ENCODE results near the gene SDHA. TPM values are rescaled to one million over a fixed set of nuclear protein-coding genes. Genes with fewer than 3 reads are reported as not detected.
"Not testable (repeated sequence)": the region's sequence is repeated elsewhere in the genome, so short reads cannot be mapped to it uniquely, and the experiment has no call there.

SDHA gene
- total RNA-seq, 3 donors from 2014 or later: 71.1 to 80.6 (median 79.5) TPM

DNA sequence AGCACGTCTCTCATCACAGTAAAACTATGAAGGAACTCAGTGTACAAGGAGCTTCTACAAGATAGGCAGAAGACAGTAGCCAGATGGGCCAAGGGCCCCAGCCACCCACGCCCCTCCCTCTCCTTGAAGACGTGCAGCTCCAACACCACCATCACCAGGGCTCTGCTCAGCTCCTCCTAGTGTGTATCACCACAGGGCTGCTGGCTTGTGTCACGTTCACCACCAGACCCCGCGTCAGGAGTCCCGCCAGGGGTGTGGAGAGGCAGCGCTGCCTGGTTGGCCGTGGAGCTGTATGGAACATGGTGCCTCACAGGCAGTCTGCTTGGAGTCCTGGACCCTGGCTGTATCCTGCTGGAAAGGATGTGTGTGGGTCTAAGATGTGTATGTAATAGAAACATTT, 32.3 kb downstream of the SDHA start:
- H3K27ac ChIP-seq; H3K4me1 ChIP-seq; H3K36me3 ChIP-seq; H3K4me3 ChIP-seq; H3K9me3 ChIP-seq; H3K27me3 ChIP-seq; intact Hi-C loops (cut with DNase I; ENCODE audit: low total_unique reads); DNase-seq (ENCODE audit: low spot score in 2 of 2): not testable (repeated sequence)

DNA sequence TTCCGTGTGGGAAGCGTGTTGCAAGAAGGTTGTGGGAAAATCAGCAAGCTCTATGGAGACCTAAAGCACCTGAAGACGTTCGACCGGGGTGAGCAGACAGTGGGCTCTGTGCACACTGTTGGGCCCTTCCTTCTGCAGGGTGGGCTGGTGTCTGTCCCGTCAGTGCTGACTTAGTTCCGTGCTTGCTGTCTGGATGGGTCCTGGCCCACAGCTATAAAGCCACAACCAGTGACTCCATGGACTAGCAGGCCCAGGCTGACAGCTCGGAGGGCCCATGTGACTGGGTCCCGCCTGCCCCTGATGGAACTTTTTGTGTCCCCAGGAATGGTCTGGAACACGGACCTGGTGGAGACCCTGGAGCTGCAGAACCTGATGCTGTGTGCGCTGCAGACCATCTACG, 32.9 kb downstream of the SDHA start:
- not testable (repeated sequence) for H3K36me3 ChIP-seq

DNA sequence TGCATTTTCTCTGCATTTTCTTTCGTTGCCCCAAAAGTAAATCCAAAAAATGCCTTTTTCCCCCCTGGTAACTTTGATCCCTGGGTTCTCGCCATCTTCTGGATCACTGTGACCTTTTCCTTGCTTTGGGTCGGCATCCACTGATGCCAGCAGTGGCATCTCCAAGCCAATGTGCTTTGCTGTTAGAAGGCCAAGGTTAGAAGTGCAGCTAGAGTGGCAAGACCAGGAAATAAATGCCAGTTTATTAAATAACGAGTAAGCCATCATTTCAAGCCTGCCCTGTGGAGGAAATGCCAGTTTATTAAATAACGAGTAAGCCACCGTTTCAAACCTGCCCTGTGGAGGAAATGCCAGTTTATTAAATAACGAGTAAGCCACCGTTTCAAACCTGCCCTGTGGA, 33.4 kb downstream of the SDHA start:
- H3K9me3 ChIP-seq; H3K27me3 ChIP-seq; H3K4me3 ChIP-seq; H3K36me3 ChIP-seq; DNase-seq (ENCODE audit: low spot score in 2 of 2); intact Hi-C loops (cut with DNase I; ENCODE audit: low total_unique reads); H3K4me1 ChIP-seq: not testable (repeated sequence)
- H3K27ac ChIP-seq: peak overlapping the region; percentile 68 to 74

More for the DNA sequence above, 32.9 kb downstream of the SDHA start:
- H3K4me1 ChIP-seq; H3K9me3 ChIP-seq; DNase-seq (ENCODE audit: low spot score in 2 of 2); H3K4me3 ChIP-seq; H3K27ac ChIP-seq; H3K27me3 ChIP-seq; intact Hi-C loops (cut with DNase I; ENCODE audit: low total_unique reads): not testable (repeated sequence)

DNA sequence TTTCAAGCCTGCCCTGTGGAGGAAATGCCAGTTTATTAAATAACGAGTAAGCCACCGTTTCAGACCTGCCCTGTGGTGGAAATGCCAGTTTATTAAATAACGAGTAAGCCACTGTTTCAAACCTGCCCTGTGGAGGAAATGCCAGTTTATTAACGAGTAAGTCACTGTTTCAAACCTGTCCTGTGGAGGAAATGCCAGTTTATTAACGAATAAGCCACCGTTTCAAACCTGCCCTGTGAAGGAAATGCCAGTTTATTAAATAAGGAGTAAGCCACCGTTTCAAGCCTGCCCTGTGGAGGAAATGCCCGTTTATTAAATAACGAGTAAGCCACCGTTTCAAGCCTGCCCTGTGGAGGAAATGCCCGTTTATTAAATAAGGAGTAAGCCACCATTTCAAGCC, 33.9 kb downstream of the SDHA start:
- H3K36me3 ChIP-seq; H3K4me1 ChIP-seq; DNase-seq (ENCODE audit: low spot score in 2 of 2); H3K9me3 ChIP-seq; H3K27me3 ChIP-seq; H3K4me3 ChIP-seq; intact Hi-C loops (cut with DNase I; ENCODE audit: low total_unique reads): not testable (repeated sequence)
- peak overlapping the region; percentile 68 to 74 for H3K27ac ChIP-seq

DNA sequence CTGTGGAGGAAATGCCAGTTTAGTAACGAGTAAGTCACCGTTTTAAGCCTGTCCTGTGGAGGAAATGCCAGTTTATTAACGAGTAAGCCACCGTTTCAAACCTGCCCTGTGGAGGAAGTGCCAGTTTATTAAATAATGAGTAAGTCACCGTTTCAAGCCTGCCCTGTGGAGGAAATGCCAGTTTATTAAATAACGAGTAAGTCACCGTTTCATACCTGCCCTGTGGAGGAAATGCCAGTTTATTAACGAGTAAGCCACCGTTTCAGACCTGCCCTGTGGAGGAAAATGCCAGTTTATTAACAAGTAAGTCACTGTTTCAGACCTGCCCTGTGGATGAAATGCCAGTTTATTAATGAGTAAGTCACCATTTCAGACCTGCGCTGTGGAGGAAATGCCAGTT, 34.4 kb downstream of the SDHA start:
- Histone ChIP-seq H3K36me3 (no peaks in the 10 kb centered on the region), H3K9me3 (no peaks in the 10 kb centered on the region), H3K4me1 (no peaks in the 10 kb centered on the region), H3K27ac (peak overlapping the region; percentile 68 to 74), H3K27me3 (no peaks in the 10 kb centered on the region), H3K4me3 (peak overlapping the region in 1 of 3 donors; percentile 5)
- no peak for DNase-seq (ENCODE audit: low spot score in 2 of 2)
- no peak for TF ChIP-seq POLR2AphosphoS5 (IDR thresholded peaks at IDR 0.05)
- intact Hi-C loops (cut with DNase I; ENCODE audit: low total_unique reads): no loop called here

DNA sequence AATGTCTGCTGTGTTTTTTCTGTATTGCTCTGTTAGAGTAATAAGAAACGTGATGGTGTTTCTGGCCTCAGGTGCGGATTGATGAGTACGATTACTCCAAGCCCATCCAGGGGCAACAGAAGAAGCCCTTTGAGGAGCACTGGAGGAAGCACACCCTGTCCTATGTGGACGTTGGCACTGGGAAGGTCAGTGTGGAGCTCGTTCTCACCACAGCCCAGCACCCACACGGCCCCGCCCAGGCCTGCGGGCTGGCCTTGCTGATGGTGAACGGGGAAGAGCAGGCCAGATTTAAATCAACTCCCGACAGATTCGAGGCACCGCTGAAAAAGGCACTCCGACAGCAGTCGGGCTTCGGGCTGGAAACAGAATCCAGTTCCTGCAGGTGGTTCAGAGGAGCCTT, 36.2 kb downstream of the SDHA start:
- H3K4me1 ChIP-seq; H3K27ac ChIP-seq; intact Hi-C loops (cut with DNase I; ENCODE audit: low total_unique reads); DNase-seq (ENCODE audit: low spot score in 2 of 2); H3K4me3 ChIP-seq; H3K27me3 ChIP-seq; H3K9me3 ChIP-seq; H3K36me3 ChIP-seq: not testable (repeated sequence)

DNA sequence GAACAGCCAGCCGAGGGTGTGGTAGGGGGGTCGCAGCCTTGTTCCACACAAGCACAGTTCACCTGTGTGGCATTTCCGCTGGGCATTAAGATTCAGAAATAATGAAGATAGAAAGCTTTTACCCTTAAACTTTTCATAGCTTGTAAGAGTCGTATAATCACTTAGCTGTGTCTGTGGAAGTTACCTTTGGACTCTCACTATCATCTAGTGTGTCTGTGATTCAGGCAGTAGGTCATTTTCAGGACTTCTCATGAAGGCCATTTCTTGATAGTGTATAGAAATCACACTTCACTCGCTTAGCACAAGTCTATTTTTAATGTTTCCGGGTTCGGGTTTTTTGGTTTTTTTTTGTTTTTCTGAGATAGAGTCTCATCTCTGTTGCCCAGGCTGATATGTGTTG, 37.0 kb downstream of the SDHA start:
- DNase-seq (ENCODE audit: low spot score in 2 of 2); H3K4me1 ChIP-seq; H3K4me3 ChIP-seq; intact Hi-C loops (cut with DNase I; ENCODE audit: low total_unique reads); H3K9me3 ChIP-seq; H3K27ac ChIP-seq; H3K36me3 ChIP-seq; H3K27me3 ChIP-seq: not testable (repeated sequence)

DNA sequence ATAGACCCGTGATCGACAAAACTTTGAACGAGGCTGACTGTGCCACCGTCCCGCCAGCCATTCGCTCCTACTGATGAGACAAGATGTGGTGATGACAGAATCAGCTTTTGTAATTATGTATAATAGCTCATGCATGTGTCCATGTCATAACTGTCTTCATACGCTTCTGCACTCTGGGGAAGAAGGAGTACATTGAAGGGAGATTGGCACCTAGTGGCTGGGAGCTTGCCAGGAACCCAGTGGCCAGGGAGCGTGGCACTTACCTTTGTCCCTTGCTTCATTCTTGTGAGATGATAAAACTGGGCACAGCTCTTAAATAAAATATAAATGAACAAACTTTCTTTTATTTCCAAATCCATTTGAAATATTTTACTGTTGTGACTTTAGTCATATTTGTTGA, 38.2 kb downstream of the SDHA start:
- H3K36me3 ChIP-seq: not testable (repeated sequence)

DNA sequence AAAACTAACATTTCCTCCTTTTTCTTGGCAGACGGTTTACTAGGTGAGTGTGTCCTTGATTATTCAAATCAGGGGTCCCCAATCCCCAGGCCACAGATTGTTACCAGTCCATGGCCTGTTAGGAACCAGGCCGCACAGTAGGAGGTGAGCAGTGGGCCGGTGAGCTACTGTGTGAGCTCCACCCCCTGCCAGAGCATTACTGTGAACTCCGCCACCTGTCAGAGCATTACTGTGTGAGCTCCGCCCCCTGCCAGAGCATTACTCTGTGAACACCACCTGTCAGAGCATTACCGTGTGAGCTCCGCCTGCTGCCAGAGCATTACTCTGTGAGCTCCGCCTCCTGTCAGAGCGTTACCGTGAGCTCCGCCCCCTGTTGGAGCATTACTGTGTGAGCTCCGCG, 39.0 kb downstream of the SDHA start:
- no peaks in the 10 kb centered on the region for H3K27me3 ChIP-seq
- no peaks in the 10 kb centered on the region for H3K4me1 ChIP-seq
- DNase-seq (ENCODE audit: low spot score in 2 of 2): no peak
- H3K4me3 ChIP-seq: no peak overlapping the region
- TF ChIP-seq POLR2AphosphoS5 (IDR thresholded peaks at IDR 0.05) (no peak), POLR2A (IDR thresholded peaks at IDR 0.05) (no peak)
- TF ChIP-seq, protein P1, sequence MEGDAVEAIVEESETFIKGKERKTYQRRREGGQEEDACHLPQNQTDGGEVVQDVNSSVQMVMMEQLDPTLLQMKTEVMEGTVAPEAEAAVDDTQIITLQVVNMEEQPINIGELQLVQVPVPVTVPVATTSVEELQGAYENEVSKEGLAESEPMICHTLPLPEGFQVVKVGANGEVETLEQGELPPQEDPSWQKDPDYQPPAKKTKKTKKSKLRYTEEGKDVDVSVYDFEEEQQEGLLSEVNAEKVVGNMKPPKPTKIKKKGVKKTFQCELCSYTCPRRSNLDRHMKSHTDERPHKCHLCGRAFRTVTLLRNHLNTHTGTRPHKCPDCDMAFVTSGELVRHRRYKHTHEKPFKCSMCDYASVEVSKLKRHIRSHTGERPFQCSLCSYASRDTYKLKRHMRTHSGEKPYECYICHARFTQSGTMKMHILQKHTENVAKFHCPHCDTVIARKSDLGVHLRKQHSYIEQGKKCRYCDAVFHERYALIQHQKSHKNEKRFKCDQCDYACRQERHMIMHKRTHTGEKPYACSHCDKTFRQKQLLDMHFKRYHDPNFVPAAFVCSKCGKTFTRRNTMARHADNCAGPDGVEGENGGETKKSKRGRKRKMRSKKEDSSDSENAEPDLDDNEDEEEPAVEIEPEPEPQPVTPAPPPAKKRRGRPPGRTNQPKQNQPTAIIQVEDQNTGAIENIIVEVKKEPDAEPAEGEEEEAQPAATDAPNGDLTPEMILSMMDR (IDR thresholded peaks at IDR 0.05): no peak
- H3K36me3 ChIP-seq: no peaks in the 10 kb centered on the region
- no peaks in the 10 kb centered on the region for H3K9me3 ChIP-seq
- intact Hi-C loops (cut with DNase I; ENCODE audit: low total_unique reads): no loop called here
- H3K27ac ChIP-seq: no peak overlapping the region

More for the DNA sequence above, 38.2 kb downstream of the SDHA start:
- intact Hi-C loops (cut with DNase I; ENCODE audit: low total_unique reads); H3K4me1 ChIP-seq; H3K4me3 ChIP-seq; H3K9me3 ChIP-seq; H3K27ac ChIP-seq; DNase-seq (ENCODE audit: low spot score in 2 of 2); H3K27me3 ChIP-seq: not testable (repeated sequence)

DNA sequence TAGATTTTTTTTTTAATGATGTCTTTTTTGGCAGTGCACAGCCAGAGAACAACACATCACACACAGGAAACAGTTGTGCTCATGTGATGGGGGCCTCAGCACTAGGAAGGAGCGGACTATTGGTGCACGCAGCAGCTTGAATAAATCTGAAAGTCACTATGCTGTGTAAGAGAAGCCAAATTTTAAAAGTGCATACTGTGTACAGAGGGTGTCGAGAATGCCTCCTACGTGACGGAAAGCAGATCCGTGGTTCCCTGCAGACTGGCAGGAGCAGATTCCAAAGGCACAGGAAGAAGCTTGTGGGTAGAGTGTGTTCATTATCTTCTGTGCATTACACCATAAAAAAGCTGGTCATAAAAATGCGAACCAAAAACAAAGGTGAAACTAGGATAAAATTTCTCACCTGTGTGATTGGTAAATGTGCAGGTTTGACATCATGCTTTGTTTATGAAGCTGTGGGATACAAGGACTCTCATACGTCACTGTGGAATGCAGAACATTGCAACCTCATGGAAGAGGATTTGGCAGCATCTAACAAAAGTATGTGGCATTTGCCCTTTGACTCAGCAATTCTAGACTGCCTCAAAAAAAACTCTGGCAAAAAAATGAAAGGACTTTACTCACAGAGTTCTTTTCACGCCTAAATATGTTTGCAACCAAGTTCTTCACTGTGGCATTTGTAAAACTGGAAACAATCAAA, 45.3 kb downstream of the SDHA start:
- H3K9me3 ChIP-seq; intact Hi-C loops (cut with DNase I; ENCODE audit: low total_unique reads); H3K4me3 ChIP-seq; H3K36me3 ChIP-seq; H3K4me1 ChIP-seq; H3K27me3 ChIP-seq; DNase-seq (ENCODE audit: low spot score in 2 of 2); H3K27ac ChIP-seq: not testable (repeated sequence)
